ENCODE measurements around the gene SLPI.

SLPI gene

DNA sequence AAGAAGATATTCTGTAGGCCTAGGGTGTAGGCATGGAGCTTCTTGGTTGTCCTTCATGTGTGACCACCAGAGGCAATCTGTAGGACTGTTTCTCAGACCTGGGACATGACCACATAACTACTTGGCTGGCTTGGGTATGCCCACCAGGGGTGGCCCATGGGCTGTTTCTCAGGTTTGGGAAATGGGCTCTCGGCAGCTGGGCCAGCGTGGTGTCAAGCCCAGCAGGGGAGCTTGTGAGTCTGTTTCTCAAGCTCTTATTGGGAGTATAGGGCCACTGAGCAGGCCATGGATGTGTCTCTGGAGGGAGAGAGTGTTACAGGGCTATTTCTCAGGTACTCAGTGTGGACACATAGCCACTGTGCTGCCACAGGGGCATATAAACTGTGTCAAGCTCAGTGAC is 35.7 kb downstream of the SLPI start:
- in situ Hi-C loops (cut with MboI; ENCODE audit: low sequenced_read_pairs), result no loop called here

DNA sequence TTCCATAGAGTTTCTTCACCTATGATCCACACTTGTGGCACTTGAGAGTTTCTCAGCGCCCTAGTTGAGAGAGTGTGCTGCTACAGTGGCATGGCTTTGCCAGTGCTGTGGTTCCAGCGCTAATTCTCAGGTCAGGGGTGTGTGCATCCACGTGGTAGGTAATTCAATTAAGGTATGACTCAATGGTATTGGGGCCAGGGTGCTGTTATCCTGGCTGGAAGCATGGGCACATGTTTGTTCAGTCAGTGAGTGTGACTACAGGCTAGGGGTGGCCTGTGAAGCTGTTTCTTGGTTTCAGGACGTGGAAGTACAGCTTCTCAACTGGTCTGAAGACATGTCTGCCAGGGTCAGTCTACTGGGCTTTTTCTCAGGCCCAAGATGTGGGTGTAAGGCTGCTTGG is 36.2 kb downstream of the SLPI start:
- in situ Hi-C loops (cut with MboI; ENCODE audit: low sequenced_read_pairs), result no loop called here

DNA sequence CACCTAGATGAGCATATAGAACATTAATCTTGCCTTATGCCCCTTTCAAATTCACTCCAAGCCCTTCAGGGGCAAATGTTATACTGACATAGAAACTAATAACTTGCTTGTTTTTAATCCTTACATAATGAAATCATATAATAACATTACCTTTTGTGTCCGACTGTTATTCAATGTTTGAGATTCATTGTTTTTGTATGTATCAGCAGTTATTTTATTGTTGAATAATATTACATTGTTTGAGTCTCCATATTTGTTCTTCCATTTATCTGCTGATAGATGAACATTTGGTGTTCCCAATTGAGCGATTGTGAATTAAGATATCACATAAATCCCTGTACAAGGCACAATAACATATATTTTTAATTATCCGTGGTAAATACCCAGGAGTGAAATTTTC is 41.5 kb downstream of the SLPI start:
- in situ Hi-C loops (cut with MboI; ENCODE audit: low sequenced_read_pairs), result no loop called here

DNA sequence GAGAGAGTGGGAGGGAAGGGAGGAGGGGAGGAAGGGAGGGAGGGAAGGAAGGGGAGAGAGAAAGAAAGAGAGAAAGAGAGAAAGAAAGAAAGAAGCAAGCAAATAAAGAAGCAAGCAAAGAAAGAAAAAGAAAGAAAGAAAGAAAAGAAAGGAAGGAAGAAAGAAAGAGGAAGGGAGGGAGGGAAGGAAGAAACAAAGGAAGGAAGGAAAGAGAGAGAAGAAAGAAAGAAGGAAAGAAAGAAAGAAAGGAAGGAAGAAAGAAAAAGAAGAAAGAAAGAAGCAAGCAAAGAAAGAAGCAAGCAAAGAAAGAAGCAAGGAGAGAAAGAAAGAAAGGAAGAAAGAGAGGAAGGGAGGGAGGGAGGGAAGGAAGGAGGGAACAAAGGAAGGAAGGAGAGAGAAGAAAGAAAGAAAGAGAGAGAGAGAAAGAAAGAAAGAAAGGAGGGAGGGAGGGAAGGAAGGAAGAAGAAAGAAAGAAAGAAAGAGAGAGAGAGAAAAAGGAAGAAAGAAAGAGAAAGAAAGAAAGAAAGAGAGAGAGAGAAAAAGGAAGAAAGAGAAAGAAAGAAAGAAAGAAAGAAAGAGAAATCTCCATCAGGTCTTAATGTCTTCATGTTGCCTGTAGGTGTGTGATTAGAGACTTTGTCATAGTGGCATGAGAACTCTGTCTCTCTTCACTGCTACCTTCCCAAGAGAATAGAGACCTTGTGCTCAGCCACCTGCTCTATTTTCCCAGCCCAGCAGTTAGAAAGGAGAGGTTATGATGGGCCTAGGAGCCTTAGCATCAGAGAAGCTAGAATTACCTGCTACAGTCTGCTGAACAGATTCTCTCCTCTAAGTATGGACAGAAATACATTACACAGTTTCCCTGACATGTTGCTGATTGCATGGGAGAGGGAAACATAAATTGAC is 42.5 kb downstream of the SLPI start:
- in situ Hi-C loops (cut with MboI; ENCODE audit: low sequenced_read_pairs), result no loop called here

DNA sequence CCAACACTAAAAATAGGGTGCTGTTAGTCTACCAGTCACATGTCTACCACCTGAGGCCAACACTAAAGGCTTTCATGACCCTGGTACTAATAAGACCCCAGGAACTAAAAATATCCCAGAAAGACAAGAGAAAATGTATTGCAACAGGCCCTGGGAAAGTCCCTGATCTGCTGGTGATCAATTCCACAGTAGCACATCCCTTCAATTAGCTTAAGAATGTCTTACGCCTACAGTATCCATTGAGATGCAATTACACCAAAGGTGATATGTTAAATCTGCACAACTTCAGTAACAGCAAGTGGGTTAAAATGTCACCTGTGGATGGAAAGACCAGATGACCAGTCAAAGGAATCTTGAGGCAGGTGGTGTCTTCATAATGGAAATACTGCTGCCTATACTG is 44.4 kb downstream of the SLPI start:
- in situ Hi-C loops (cut with MboI; ENCODE audit: low sequenced_read_pairs), result no loop called here

DNA sequence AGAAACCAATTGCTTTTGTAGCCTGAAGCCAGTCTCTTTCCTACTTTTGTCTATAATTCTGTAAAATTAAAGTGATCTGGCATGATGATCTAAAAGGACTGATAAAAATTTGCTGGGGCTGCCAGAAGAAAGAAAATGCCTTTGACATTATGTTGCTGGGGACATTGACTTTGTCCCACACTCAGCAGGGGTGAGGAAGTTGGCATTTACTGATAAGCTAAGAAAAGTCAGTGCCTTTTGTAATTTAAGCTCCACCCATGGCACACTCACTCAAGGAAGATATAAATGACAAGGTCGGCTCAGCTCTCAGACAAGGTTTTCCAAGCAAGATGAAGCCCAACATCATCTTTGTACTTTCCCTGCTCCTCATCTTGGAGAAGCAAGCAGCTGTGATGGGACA is 47.6 kb downstream of the SLPI start, which contains the start of gene SEMG1:
TSS of gene SEMG1 (plus strand) at position 309 of the 400 bp plus-strand sequence. CDS start at position 330, 21 bp downstream.
- in situ Hi-C loops (cut with MboI; ENCODE audit: low sequenced_read_pairs), result no loop called here
